PC-9 (cell line): ENCODE results near the gene NT5C2. TPM values are rescaled to one million over a fixed set of nuclear protein-coding genes. Genes with fewer than 3 reads are reported as not detected.
"Not testable (repeated sequence)": the region's sequence is repeated elsewhere in the genome, so short reads cannot be mapped to it uniquely, and the experiment has no call there.

Source experiments
- BruUV-seq: library from RNA; stranded (reverse); fragments of 400-500 nt; replicated peaks from 2 replicates; lab custom pipeline; 2021; lab: Mats Ljungman, UMichigan
- CTCF ChIA-PET: fragments of 300-600 bp; sonication (Branson Sonifier 250); formaldehyde crosslinking; loops from one replicate; lab custom pipeline; 2022; ENCODE audit warnings: antibody characterized with exemption; lab: Charles Lee
- POLR2A ChIA-PET: fragments of 300-600 bp; sonication (Branson Sonifier 250); formaldehyde crosslinking; loops from one replicate; lab custom pipeline; 2022; ENCODE audit warnings: antibody characterized with exemption; ENCODE audit not compliant: unreplicated experiment; lab: Charles Lee
- DNase-seq, 2 experiments: peaks; one replicate each; pipeline versions ENCODE4 v3.0.0 to v3.0.0-alpha.2; 2015 to 2022; ENCODE audit warnings: mixed read lengths in 1 of 2
- H2AFZ ChIP-seq: fragments of 200-600 bp; sonication (generic); 2 replicates; pipeline ENCODE4 v1.8.1; 2017; ENCODE audit warnings: antibody characterized with exemption
- H3F3A ChIP-seq: fragments of 200-600 bp; sonication (generic); 2 replicates; pipeline ENCODE4 v1.8.1; 2017; ENCODE audit warnings: antibody characterized with exemption, mild to moderate bottlenecking, low read depth; ENCODE audit not compliant: insufficient read depth
- H3K27ac ChIP-seq: fragments of 200-600 bp; sonication (generic); 2 replicates; pipeline ENCODE4 v1.6.1; 2016; ENCODE audit warnings: mixed run types
- H3K27me3 ChIP-seq: fragments of 200-600 bp; sonication (generic); 2 replicates; pipeline ENCODE4 v1.6.1; 2016; ENCODE audit warnings: low read depth, mixed run types; ENCODE audit not compliant: insufficient read depth
- H3K36me3 ChIP-seq: fragments of 200-600 bp; sonication (generic); 2 replicates; pipeline ENCODE4 v1.6.1; 2016; ENCODE audit warnings: low read depth, mixed run types
- H3K4me1 ChIP-seq: fragments of 200-600 bp; sonication (generic); replicated peaks from 2 replicates; pipeline ENCODE4 v1.6.1; 2016; ENCODE audit warnings: mixed run types; ENCODE audit not compliant: insufficient read depth
- H3K4me2 ChIP-seq: fragments of 200-600 bp; sonication (generic); 2 replicates; pipeline ENCODE4 v1.6.1; 2017; ENCODE audit warnings: mixed run types
- H3K4me3 ChIP-seq: fragments of 200-600 bp; sonication (generic); 2 replicates; pipeline ENCODE4 v1.6.1; 2016; ENCODE audit warnings: mixed run types
- H3K79me2 ChIP-seq: fragments of 200-600 bp; sonication (generic); 2 replicates; pipeline ENCODE4 v1.6.1; 2017; ENCODE audit warnings: low read depth, mixed run types
- H3K9me2 ChIP-seq: fragments of 200-600 bp; sonication (generic); 2 replicates; pipeline ENCODE4 v1.8.1; 2017; ENCODE audit warnings: mild to moderate bottlenecking; ENCODE audit not compliant: insufficient read depth
- H3K9me3 ChIP-seq: fragments of 200-600 bp; sonication (generic); 2 replicates; pipeline ENCODE4 v1.8.1; 2016; ENCODE audit warnings: low read depth; ENCODE audit not compliant: insufficient read depth
- H4K20me1 ChIP-seq: fragments of 200-600 bp; sonication (generic); 2 replicates; pipeline ENCODE4 v1.8.1; 2017; ENCODE audit not compliant: insufficient read depth
- EZH2 ChIP-seq: fragments of 200-600 bp; sonication (generic); IDR thresholded peaks from 2 replicates; pipeline ENCODE4 v1.8.0; 2017; ENCODE audit warnings: antibody characterized with exemption, low read depth
- intact Hi-C: fragments of 100-400 bp; cut with micrococcal nuclease; formaldehyde crosslinking; loops from one replicate; pipeline ENCODE4 v1.10.0; 2022; ENCODE audit not compliant: unreplicated experiment
- total RNA-seq: library from RNA; stranded (reverse); gene quantifications from 2 replicates; pipeline ENCODE4 v1.2.3, GENCODE V29; 2021
- TF ChIP-seq, protein P1 (sequence below): fragments of 200-600 bp; sonication (generic); conservative IDR thresholded peaks from 2 replicates; pipeline ENCODE4 v1.6.1; 2017; ENCODE audit warnings: mixed run types, antibody characterized with exemption, mild to moderate bottlenecking, moderate library complexity

Gene NT5C2
- total RNA-seq, 1 experiment from 2014 or later: 67.9 TPM

DNA sequence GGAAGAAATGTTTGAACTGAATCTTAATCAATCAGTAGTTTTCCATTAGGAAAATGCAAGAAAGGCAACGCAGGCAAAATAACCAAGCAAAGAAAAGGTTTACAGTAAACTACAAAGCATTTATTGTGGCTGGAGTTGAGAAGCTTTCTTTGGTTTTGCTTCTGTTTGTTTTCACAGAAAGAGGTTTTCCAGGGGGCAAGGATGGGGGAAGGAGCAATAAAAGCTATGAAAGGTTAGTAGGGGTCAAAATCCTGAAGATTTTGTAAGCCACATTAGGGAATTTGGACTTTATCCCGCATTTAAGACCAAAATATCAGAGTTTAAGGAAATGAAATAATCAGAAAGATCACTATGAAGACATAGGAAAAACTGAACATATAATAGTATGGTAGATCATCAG lies 51.1 kb downstream of the NT5C2 start:
- no peaks in the 10 kb centered on the region for H3K9me2 ChIP-seq
- BruUV-seq: no TSS peak
- TF ChIP-seq, protein P1, sequence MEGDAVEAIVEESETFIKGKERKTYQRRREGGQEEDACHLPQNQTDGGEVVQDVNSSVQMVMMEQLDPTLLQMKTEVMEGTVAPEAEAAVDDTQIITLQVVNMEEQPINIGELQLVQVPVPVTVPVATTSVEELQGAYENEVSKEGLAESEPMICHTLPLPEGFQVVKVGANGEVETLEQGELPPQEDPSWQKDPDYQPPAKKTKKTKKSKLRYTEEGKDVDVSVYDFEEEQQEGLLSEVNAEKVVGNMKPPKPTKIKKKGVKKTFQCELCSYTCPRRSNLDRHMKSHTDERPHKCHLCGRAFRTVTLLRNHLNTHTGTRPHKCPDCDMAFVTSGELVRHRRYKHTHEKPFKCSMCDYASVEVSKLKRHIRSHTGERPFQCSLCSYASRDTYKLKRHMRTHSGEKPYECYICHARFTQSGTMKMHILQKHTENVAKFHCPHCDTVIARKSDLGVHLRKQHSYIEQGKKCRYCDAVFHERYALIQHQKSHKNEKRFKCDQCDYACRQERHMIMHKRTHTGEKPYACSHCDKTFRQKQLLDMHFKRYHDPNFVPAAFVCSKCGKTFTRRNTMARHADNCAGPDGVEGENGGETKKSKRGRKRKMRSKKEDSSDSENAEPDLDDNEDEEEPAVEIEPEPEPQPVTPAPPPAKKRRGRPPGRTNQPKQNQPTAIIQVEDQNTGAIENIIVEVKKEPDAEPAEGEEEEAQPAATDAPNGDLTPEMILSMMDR: no peak
- TF ChIP-seq EZH2: no peak
- ChIA-PET CTCF (no interaction called here), POLR2A (no interaction called here)
- 0 out of 2 replicates have a peak overlapping the region, but pooled peaks have one; percentile 9 for H3K27ac ChIP-seq
- peaks cover 29% of the 10 kb centered on the region for H3K4me1 ChIP-seq
- no peak overlapping the region for H3K4me3 ChIP-seq
- H3K4me2 ChIP-seq: no peak overlapping the region
- no peaks in the 10 kb centered on the region for H4K20me1 ChIP-seq
- no peaks in the 10 kb centered on the region for H3K27me3 ChIP-seq
- peaks cover 17% of the 10 kb centered on the region; the same call in 1 of the 2 replicates for H3K36me3 ChIP-seq
- no peaks in the 10 kb centered on the region for H3K9me3 ChIP-seq
- intact Hi-C loops: no loop called here
- no peak overlapping the region for H2AFZ ChIP-seq
- peaks cover 45% of the 10 kb centered on the region for H3F3A ChIP-seq
- no peak for DNase-seq
- peaks cover 36% of the 10 kb centered on the region for H3K79me2 ChIP-seq

DNA sequence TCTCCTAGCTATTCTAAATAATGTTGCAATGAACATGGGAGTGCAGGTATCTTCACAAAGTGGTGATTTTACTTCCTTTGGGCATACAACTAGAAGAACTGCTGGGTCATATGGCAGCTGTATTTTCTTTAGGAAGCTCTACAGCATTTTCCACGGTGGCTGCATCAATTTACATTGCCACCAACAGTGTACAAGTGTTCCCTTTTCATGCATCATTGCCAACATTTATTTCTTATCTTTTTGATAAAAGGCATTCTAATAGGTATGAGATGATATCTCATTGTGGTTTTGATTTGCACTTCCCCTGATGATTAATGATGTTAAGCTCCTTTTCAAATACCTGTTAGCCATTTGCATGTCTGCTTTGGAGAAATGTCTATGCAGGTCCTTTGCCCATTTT lies 52.6 kb downstream of the NT5C2 start:
- H3K9me2 ChIP-seq: no peaks in the 10 kb centered on the region
- TF ChIP-seq, protein P1: no peak
- TF ChIP-seq EZH2: no peak
- no TSS peak for BruUV-seq
- CTCF ChIA-PET: interaction anchor here (1.0 kb wide), 1 partner anchor 99 kb away, joined by 3 read pairs; no protein-coding TSS in a partner anchor
- peak; percentile 21 to 78 for DNase-seq
- H3F3A ChIP-seq: peaks cover 46% of the 10 kb centered on the region
- H2AFZ ChIP-seq: no peak overlapping the region
- peaks cover 20% of the 10 kb centered on the region for H3K4me1 ChIP-seq
- no peak overlapping the region for H3K4me2 ChIP-seq
- POLR2A ChIA-PET: interaction anchor here (0.6 to 1.0 kb wide), 5 partner anchors 14 to 98 kb away, joined by 3 to 9 read pairs (median 8); no protein-coding TSS in a partner anchor
- H3K36me3 ChIP-seq: peaks cover 19% of the 10 kb centered on the region
- H3K79me2 ChIP-seq: peaks cover 22% of the 10 kb centered on the region
- no peak overlapping the region for H3K27ac ChIP-seq
- H4K20me1 ChIP-seq: no peaks in the 10 kb centered on the region
- intact Hi-C loops: no loop called here
- H3K27me3 ChIP-seq: no peaks in the 10 kb centered on the region
- H3K4me3 ChIP-seq: no peak overlapping the region
- H3K9me3 ChIP-seq: no peaks in the 10 kb centered on the region

DNA sequence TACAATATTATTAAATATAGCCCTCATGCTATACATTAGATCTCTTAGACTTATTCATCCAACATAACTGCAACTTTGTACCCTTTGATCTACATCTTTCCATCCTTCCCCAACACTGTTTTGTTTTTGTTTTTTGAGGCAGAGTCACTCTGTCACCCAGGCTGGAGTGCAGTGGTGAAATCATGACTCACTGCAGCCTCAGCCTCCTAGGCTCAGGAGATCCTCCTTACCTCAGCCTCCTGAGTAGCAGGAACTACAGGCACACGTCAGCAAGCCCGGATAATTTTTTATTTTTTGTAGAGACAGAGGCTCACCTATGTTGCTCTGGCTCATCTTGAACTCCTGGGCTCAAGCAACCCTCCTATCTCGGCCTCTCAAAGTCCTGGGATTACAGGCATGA lies 53.3 kb downstream of the NT5C2 start:
- Histone ChIP-seq H3K79me2 (peaks cover 15% of the 10 kb centered on the region; the same call in 1 of the 2 replicates), H3K9me2 (no peaks in the 10 kb centered on the region), H3K9me3 (no peaks in the 10 kb centered on the region), H3K4me2 (no peak overlapping the region), H3F3A (peaks cover 50% of the 10 kb centered on the region), H3K27ac (no peak overlapping the region), H4K20me1 (no peaks in the 10 kb centered on the region), H3K4me3 (no peak overlapping the region), H3K36me3 (peaks cover 24% of the 10 kb centered on the region), H3K4me1 (peaks cover 20% of the 10 kb centered on the region), H3K27me3 (no peaks in the 10 kb centered on the region), H2AFZ (no peak overlapping the region)
- no peak for DNase-seq
- TF ChIP-seq, protein P1: no peak
- TF ChIP-seq EZH2: no peak
- CTCF ChIA-PET: no interaction called here
- no TSS peak for BruUV-seq
- POLR2A ChIA-PET: no interaction called here
- intact Hi-C loops: no loop called here

DNA sequence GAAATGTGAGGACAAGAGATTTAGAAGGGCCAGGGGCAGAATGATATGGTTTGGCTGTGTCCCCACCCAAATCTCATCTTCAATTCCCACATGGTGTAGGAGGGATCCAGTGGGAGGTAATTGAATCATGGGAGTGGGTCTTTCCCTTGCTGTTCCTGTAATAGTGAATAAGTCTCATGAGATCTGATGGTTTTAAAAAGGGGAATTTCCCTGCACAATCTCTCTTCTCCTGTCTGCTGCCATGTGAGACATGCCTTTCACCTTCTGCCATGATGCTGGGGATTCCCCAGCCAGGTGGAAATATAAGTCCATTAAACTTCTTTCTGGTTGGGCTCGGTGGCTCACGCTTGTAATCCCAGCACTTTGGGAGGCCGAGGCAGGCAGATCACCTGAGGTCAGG lies 57.9 kb downstream of the NT5C2 start:
- H3K9me3 ChIP-seq, DNase-seq, H3K9me2 ChIP-seq, CTCF ChIA-PET, H3K4me3 ChIP-seq, H3K4me1 ChIP-seq, H3K27ac ChIP-seq, H2AFZ ChIP-seq, H3K27me3 ChIP-seq, H4K20me1 ChIP-seq, intact Hi-C loops, H3K4me2 ChIP-seq, POLR2A ChIA-PET, BruUV-seq: not testable (repeated sequence)
- Histone ChIP-seq H3K36me3 (peaks cover 17% of the 10 kb centered on the region), H3F3A (peaks cover 36% of the 10 kb centered on the region; the same call in 1 of the 2 replicates), H3K79me2 (0 out of 2 replicates have a peak, but pooled peaks cover 13% of the 10 kb centered on the region)
